Keratinocyte (primary cell): ENCODE results near the gene DNAAF6.

ENCODE experiments used
- CTCF ChIP-seq, 3 experiments: IDR thresholded peaks in 1 of 3; conservative IDR thresholded peaks in 1 of 3; optimal IDR thresholded peaks in 1 of 3; 2 replicates in 2 of 3; 3 replicates in 1 of 3; pipeline versions ENCODE3 to v1.5.1; 2011; ENCODE audit warnings: low read length in 3 of 3, mild to moderate bottlenecking in 3 of 3, moderate library complexity in 2 of 3, control low read depth in 1 of 3, inconsistent platforms in 1 of 3; ENCODE audit not compliant: insufficient read depth in 2 of 3; ENCODE audit errors: extremely low read depth in 1 of 3
- EZH2 ChIP-seq: IDR thresholded peaks from one replicate; pipeline ENCODE4 v1.6.1; 2012; ENCODE audit warnings: inconsistent platforms, mild to moderate bottlenecking, low read length, moderate library complexity

GRCh38 chrX:107272431-107272921 is 66.1 kb downstream of the DNAAF6 start:
- peak in 2 of 3 experiments; percentile 7 to 59 for TF ChIP-seq CTCF (optimal IDR thresholded peaks at IDR 0.05 in 1 of 3, IDR thresholded peaks at IDR 0.05 in 1 of 3, conservative IDR thresholded peaks at IDR 0.05 in 1 of 3; ENCODE audit: extremely low read depth in 1 of 3, insufficient read depth in 2 of 3, low read length in 3 of 3)
- TF ChIP-seq EZH2: no peak
